Keratinocyte (primary cell): Measurements from ENCODE around the gene ITGA7. TPM values are rescaled to one million over a fixed set of nuclear protein-coding genes. Genes with fewer than 3 reads are reported as not detected.

Experiments
- DNase-seq: peaks from one replicate; pipeline ENCODE4 v3.0.0-alpha.2; 2011; ENCODE audit warnings: low read depth, missing footprints, low spot score
- FAIRE-seq: peaks from 2 replicates; lab custom pipeline; 2011; peaks lifted over from hg19 to GRCh38; lab: Jason Lieb, UNC
- H2AFZ ChIP-seq: 2 replicates; pipeline ENCODE4 v1.6.0; 2012; ENCODE audit warnings: low read length, control low read depth, inconsistent platforms; ENCODE audit not compliant: control insufficient read depth
- H3K27ac ChIP-seq: 2 replicates; pipeline ENCODE4 v1.5.1; 2011; ENCODE audit warnings: low read length; ENCODE audit not compliant: control insufficient read depth, insufficient read depth
- H3K27me3 ChIP-seq: 3 replicates; pipeline ENCODE4 v1.6.0; 2011; ENCODE audit warnings: low read length; ENCODE audit not compliant: control insufficient read depth, insufficient read depth; ENCODE audit errors: extremely low read depth
- H3K36me3 ChIP-seq, 2 experiments: 2 replicates in 1 of 2; 3 replicates in 1 of 2; pipeline ENCODE4 v1.5.1; 2011; ENCODE audit warnings: low read length in 2 of 2, mild to moderate bottlenecking in 1 of 2; ENCODE audit not compliant: control insufficient read depth in 2 of 2, insufficient read depth in 2 of 2; ENCODE audit errors: extremely low read depth in 1 of 2
- H3K4me1 ChIP-seq: 3 replicates; pipeline ENCODE4 v1.5.1; 2011; ENCODE audit warnings: low read length; ENCODE audit not compliant: control insufficient read depth, insufficient read depth; ENCODE audit errors: extremely low read depth
- H3K4me2 ChIP-seq: 3 replicates; pipeline ENCODE4 v1.6.0; 2011; ENCODE audit warnings: low read depth, low read length; ENCODE audit not compliant: control insufficient read depth, insufficient read depth; ENCODE audit errors: extremely low read depth
- H3K4me3 ChIP-seq, 3 experiments: fragments of 200-600 bp in 1 of 3; sonication (generic) in 1 of 3; 2 replicates in 2 of 3; 3 replicates in 1 of 3; pipeline ENCODE4 v1.5.1; 2011 to 2016; ENCODE audit warnings: low read length in 3 of 3, mild to moderate bottlenecking in 3 of 3, control low read depth in 2 of 3, inconsistent platforms in 1 of 3, low read depth in 1 of 3, mixed read lengths in 1 of 3, mixed run types in 1 of 3, moderate library complexity in 1 of 3; ENCODE audit not compliant: control insufficient read depth in 2 of 3, insufficient read depth in 2 of 3; ENCODE audit errors: extremely low read depth in 1 of 3
- H3K79me2 ChIP-seq: 2 replicates; pipeline ENCODE4 v1.6.0; 2012; ENCODE audit warnings: low read length; ENCODE audit not compliant: control insufficient read depth, insufficient read depth
- H3K9ac ChIP-seq: 3 replicates; pipeline ENCODE4 v1.6.0; 2011; ENCODE audit warnings: low read length; ENCODE audit not compliant: control insufficient read depth, insufficient read depth; ENCODE audit errors: extremely low read depth
- H3K9me1 ChIP-seq: 3 replicates; pipeline ENCODE4 v1.6.0; 2011; ENCODE audit warnings: low read length; ENCODE audit not compliant: control insufficient read depth, insufficient read depth; ENCODE audit errors: extremely low read depth
- H3K9me3 ChIP-seq: 2 replicates; pipeline ENCODE4 v1.5.1; 2012; ENCODE audit warnings: low read depth, low read length; ENCODE audit not compliant: control insufficient read depth
- H4K20me1 ChIP-seq: 3 replicates; pipeline ENCODE4 v1.6.0; 2011; ENCODE audit warnings: low read length; ENCODE audit not compliant: control insufficient read depth, insufficient read depth; ENCODE audit errors: extremely low read depth
- CTCF ChIP-seq, 3 experiments: IDR thresholded peaks in 1 of 3; conservative IDR thresholded peaks in 1 of 3; optimal IDR thresholded peaks in 1 of 3; 2 replicates in 2 of 3; 3 replicates in 1 of 3; pipeline versions ENCODE3 to v1.5.1; 2011; ENCODE audit warnings: low read length in 3 of 3, mild to moderate bottlenecking in 3 of 3, moderate library complexity in 2 of 3, control low read depth in 1 of 3, inconsistent platforms in 1 of 3; ENCODE audit not compliant: insufficient read depth in 2 of 3; ENCODE audit errors: extremely low read depth in 1 of 3
- EZH2 ChIP-seq: IDR thresholded peaks from one replicate; pipeline ENCODE4 v1.6.1; 2012; ENCODE audit warnings: inconsistent platforms, mild to moderate bottlenecking, low read length, moderate library complexity
- dilution Hi-C: fragments of 300-500 bp; cut with MboI; formaldehyde crosslinking; loops from one replicate; pipeline ENCODE4 v1.7.0; 2020; ENCODE audit warnings: low sequenced_read_pairs; ENCODE audit not compliant: extremely low pct_ligation_motif_present
- polyA plus RNA-seq, 5 experiments: library from polyadenylated mRNA; depleted of rRNA in 3 of 5; stranded (reverse) in 3 of 5; stranded (forward) in 1 of 5; unstranded in 1 of 5; fragments of >200 nt; gene quantifications; 1 replicate in 1 of 5; 2 replicates in 3 of 5; 3 replicates in 1 of 5; pipeline versions ENCODE4 v1.2.1 to v1.2.3, GENCODE V29; 2011 to 2012; ENCODE audit warnings: missing spikeins in 2 of 5, low read depth in 1 of 5, low replicate concordance in 1 of 5

Gene ITGA7
- polyA plus RNA-seq, 1 donor (not counting 4 experiments of a cell fraction or from before 2014, with no cell fraction given): 0.04 TPM

- Histone ChIP-seq H4K20me1 (no peaks in the 10 kb centered on the region), H3K4me3 (no peak overlapping the region), H3K9me3 (no peaks in the 10 kb centered on the region), H3K4me2 (no peak overlapping the region), H3K36me3 (no peaks in the 10 kb centered on the region), H3K27ac (no peak overlapping the region), H3K27me3 (peaks cover 27% of the 10 kb centered on the region), H2AFZ (no peak overlapping the region), H3K4me1 (peaks cover 3% of the 10 kb centered on the region), H3K79me2 (no peaks in the 10 kb centered on the region), H3K9ac (no peak overlapping the region), H3K9me1 (no peaks in the 10 kb centered on the region)
- FAIRE-seq (no peak), DNase-seq (no peak)
- TF ChIP-seq CTCF (optimal IDR thresholded peaks at IDR 0.05 in 1 of 3, IDR thresholded peaks at IDR 0.05 in 1 of 3, conservative IDR thresholded peaks at IDR 0.05 in 1 of 3; ENCODE audit: extremely low read depth in 1 of 3, insufficient read depth in 2 of 3, low read length in 3 of 3): no peak
- no peak for TF ChIP-seq EZH2
- dilution Hi-C loops: no loop called here
Measured at GRCh38 chr12:55702861-55703260, 4.8 kb downstream of the ITGA7 start.

DNA sequence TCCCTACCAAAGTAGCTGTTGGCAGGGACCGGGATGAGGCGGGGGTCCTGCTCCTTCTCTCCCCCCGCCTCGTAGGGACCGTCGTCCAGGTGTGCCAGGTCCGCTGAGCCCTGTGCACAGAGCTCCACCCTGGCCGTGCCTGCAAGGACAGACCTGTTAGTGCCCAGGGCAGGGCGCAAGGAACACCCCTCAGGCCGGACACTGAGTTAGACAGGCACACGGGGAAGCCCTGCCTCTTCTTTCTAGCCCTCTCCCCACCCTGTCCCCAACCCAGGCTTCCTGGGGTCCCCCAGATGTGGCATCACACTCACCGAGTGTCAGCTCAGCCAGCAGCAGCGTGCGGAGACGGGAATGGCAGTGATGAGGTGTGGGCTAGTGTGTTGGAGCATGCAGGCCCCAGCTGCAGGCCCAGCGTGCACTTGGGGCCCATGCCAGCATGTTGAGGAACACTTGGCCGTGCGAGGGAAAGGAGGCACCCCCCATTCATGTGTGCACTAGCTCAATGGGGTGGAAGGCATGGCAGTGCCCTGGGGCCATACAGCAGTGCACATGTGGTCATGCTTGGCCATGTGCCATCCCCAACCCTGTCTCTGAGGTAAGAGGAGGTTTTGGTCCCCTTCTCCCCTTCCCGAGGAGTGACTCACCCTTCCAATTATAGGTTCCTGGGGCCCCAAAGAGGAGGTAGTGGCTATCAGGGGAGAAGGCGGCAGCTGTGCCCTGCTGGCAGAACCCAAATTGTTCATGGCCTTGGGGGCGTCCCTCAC lies 7.3 kb downstream of the ITGA7 start:
- no peaks in the 10 kb centered on the region for H3K9me1 ChIP-seq
- FAIRE-seq (no peak), DNase-seq (no peak)
- no peak overlapping the region for H3K4me3 ChIP-seq
- no peak overlapping the region for H3K4me2 ChIP-seq
- H3K79me2 ChIP-seq: no peaks in the 10 kb centered on the region
- H3K27ac ChIP-seq: no peak overlapping the region
- H3K4me1 ChIP-seq: peaks cover 3% of the 10 kb centered on the region
- H4K20me1 ChIP-seq: no peaks in the 10 kb centered on the region
- no peaks in the 10 kb centered on the region for H3K36me3 ChIP-seq
- H2AFZ ChIP-seq: no peak overlapping the region
- H3K27me3 ChIP-seq: peaks cover 22% of the 10 kb centered on the region
- TF ChIP-seq CTCF (optimal IDR thresholded peaks at IDR 0.05 in 1 of 3, IDR thresholded peaks at IDR 0.05 in 1 of 3, conservative IDR thresholded peaks at IDR 0.05 in 1 of 3; ENCODE audit: extremely low read depth in 1 of 3, insufficient read depth in 2 of 3, low read length in 3 of 3) (no peak), EZH2 (no peak)
- H3K9ac ChIP-seq: no peak overlapping the region
- dilution Hi-C loops: no loop called here
- H3K9me3 ChIP-seq: no peaks in the 10 kb centered on the region
